Karpas-422 (cell line): Measurements from ENCODE around the gene FOXR1. TPM values are rescaled to one million over a fixed set of nuclear protein-coding genes. Genes with fewer than 3 reads are reported as not detected.
"Not testable (repeated sequence)": the region's sequence is repeated elsewhere in the genome, so short reads cannot be mapped to it uniquely, and the experiment has no call there.

Experiments
- DNase-seq: peaks from one replicate; pipeline ENCODE4 v3.0.0-alpha.2; 2015
- H2AFZ ChIP-seq: fragments of 200-600 bp; sonication (generic); 2 replicates; pipeline ENCODE4 v1.6.1; 2014; ENCODE audit warnings: antibody characterized with exemption, low read length, mixed read lengths
- H3K27ac ChIP-seq: fragments of 200-600 bp; sonication (generic); 2 replicates; pipeline ENCODE4 v1.5.1; 2014; ENCODE audit warnings: mild to moderate bottlenecking, low read length, moderate library complexity
- H3K27me3 ChIP-seq: fragments of 200-600 bp; sonication (generic); 2 replicates; pipeline ENCODE4 v1.6.1; 2014; ENCODE audit warnings: low read length, mixed read lengths
- H3K36me3 ChIP-seq: fragments of 200-600 bp; sonication (generic); 2 replicates; pipeline ENCODE4 v1.6.1; 2014; ENCODE audit warnings: low read length, mixed read lengths; ENCODE audit not compliant: insufficient read depth
- H3K4me1 ChIP-seq: fragments of 200-600 bp; sonication (generic); 2 replicates; pipeline ENCODE4 v1.6.1; 2014; ENCODE audit warnings: mild to moderate bottlenecking, low read length, mixed read lengths
- H3K4me2 ChIP-seq: fragments of 200-600 bp; sonication (generic); 2 replicates; pipeline ENCODE4 v1.6.1; 2014; ENCODE audit warnings: low read length, low read depth, mild to moderate bottlenecking; ENCODE audit not compliant: poor library complexity, severe bottlenecking
- H3K4me3 ChIP-seq: fragments of 200-600 bp; sonication (generic); 2 replicates; pipeline ENCODE4 v1.5.1; 2014; ENCODE audit warnings: mild to moderate bottlenecking, antibody characterized with exemption, low read length, mixed read lengths
- H3K79me2 ChIP-seq: fragments of 200-600 bp; sonication (generic); 2 replicates; pipeline ENCODE4 v1.6.1; 2014; ENCODE audit warnings: mild to moderate bottlenecking, low read length, mixed read lengths
- H3K9ac ChIP-seq: fragments of 200-600 bp; sonication (generic); 2 replicates; pipeline ENCODE4 v1.6.0; 2014; ENCODE audit warnings: low read length
- H3K9me2 ChIP-seq: fragments of 200-600 bp; sonication (generic), shearing (Covaris generic); replicated peaks from 2 replicates; pipeline ENCODE4 v1.6.0; 2014; ENCODE audit warnings: mild to moderate bottlenecking, low read length, moderate library complexity; ENCODE audit not compliant: insufficient read depth
- H3K9me3 ChIP-seq: fragments of 300-700, 200-600 bp; sonication (generic); 2 replicates; pipeline ENCODE4 v1.6.1; 2014; ENCODE audit warnings: low read length, mixed read lengths
- H4K20me1 ChIP-seq: fragments of 200-600 bp; sonication (generic); 2 replicates; pipeline ENCODE4 v1.6.1; 2014; ENCODE audit warnings: mild to moderate bottlenecking, antibody characterized with exemption, low read length, low read depth; ENCODE audit not compliant: insufficient read depth
- total RNA-seq: library from RNA; depleted of rRNA; stranded (reverse); fragments of >200 nt; shearing (Covaris generic); gene quantifications from 2 replicates; pipeline ENCODE4 v1.2.3, GENCODE V29; 2014; ENCODE audit warnings: low replicate concordance

FOXR1 gene
- total RNA-seq, 1 experiment from 2014 or later = not detected

- no peaks in the 10 kb centered on the region for H3K9me3 ChIP-seq
- H3K27me3 ChIP-seq = no peaks in the 10 kb centered on the region
- H3K36me3 ChIP-seq = peaks cover 33% of the 10 kb centered on the region
- H3K4me3 ChIP-seq = no peak overlapping the region
- no peaks in the 10 kb centered on the region for H3K9me2 ChIP-seq
- H3K27ac ChIP-seq = no peak overlapping the region
- peaks cover 15% of the 10 kb centered on the region for H3K4me1 ChIP-seq
- H2AFZ ChIP-seq = no peak overlapping the region
- H3K4me2 ChIP-seq = no peak overlapping the region
- H3K79me2 ChIP-seq = peaks cover 36% of the 10 kb centered on the region
- no peak for DNase-seq
- H3K9ac ChIP-seq = no peak overlapping the region
- H4K20me1 ChIP-seq = no peaks in the 10 kb centered on the region; the same call in 1 of the 2 replicates
These were observed 43.6 kb downstream of the FOXR1 start for GRCh38 chr11:119015054-119015611.

DNA sequence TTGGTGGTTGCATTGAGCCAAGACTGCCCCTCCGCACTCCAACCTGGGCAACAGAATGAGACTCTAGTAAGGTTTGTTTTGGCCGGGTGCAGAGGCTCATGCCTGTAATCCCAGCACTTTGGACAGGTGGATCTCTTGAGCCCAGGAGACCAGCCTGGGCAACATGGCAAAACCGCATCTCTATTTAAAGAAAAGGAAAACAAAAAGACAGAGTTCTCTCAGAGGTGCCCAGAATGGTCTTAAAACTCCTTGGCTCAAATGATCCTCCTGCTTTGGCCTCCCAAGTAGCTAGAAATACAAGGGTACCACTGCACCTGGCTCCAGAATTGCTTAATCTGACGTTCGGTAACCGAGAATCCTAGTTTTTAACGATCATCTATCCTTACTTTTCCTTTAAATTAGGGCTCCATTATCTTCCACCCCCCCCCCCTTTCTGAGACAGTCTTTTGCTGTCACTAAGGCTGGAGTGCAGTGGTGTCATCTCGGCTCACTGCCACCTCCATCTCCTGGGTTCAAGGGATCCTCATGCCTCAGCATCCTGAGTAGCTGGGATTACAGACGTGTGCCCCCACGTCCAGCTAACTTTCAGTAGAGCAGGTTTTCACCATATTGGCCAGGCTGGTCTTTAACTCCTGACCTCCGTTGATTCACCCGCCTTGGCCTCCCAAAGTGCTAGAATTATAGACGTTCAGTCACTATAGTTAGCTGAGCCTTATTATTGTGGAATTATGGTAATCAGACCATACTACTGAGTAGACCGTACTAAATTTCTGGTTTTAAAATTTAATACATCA is 44.9 kb downstream of the FOXR1 start:
- Histone ChIP-seq H2AFZ (no peak overlapping the region), H3K4me1 (peaks cover 18% of the 10 kb centered on the region), H4K20me1 (no peaks in the 10 kb centered on the region; the same call in 1 of the 2 replicates), H3K4me2 (peak overlapping the region; percentile 82), H3K9ac (no peak overlapping the region), H3K79me2 (peaks cover 43% of the 10 kb centered on the region), H3K27me3 (no peaks in the 10 kb centered on the region), H3K4me3 (peak overlapping the region; percentile 91), H3K36me3 (peaks cover 33% of the 10 kb centered on the region), H3K9me3 (no peaks in the 10 kb centered on the region), H3K27ac (peak overlapping the region; percentile 86; the same call in 1 of the 2 replicates), H3K9me2 (no peaks in the 10 kb centered on the region)
- no peak for DNase-seq

- peaks cover 33% of the 10 kb centered on the region for H3K36me3 ChIP-seq
- H3K4me2 ChIP-seq = peak overlapping the region; percentile 82
These were observed 45.8 kb downstream of the FOXR1 start for GRCh38 chr11:119017377-119017776.

GRCh38 chr11:119018074-119018938 is 46.7 kb downstream of the FOXR1 start, which contains the start of the genes RPS25 and TRAPPC4:
RPS25 (minus strand) TSS chr11:119018343; CDS start chr11:119018284, 59 bp downstream.
TRAPPC4 (plus strand) TSS chr11:119018766; CDS start chr11:119018796, 30 bp downstream.
- Histone ChIP-seq H3K9me2 (no peaks in the 10 kb centered on the region), H3K9me3 (no peaks in the 10 kb centered on the region), H3K9ac (peak within 1 kb of the TSS; percentile 96), H3K4me2 (peak within 1 kb of the TSS; percentile 82), H3K79me2 (peaks cover 48% of the 10 kb centered on the region), H3K4me1 (peaks cover 18% of the 10 kb centered on the region), H3K36me3 (peaks cover 33% of the 10 kb centered on the region), H3K27ac (peak within 1 kb of the TSS; percentile 86), H3K4me3 (peak within 1 kb of the TSS; percentile 91), H3K27me3 (no peaks in the 10 kb centered on the region), H2AFZ (peak within 1 kb of the TSS; percentile 86; the same call in 1 of the 2 replicates), H4K20me1 (no peaks in the 10 kb centered on the region; the same call in 1 of the 2 replicates)
- peak; percentile 95 for DNase-seq

More at GRCh38 chr11:119017377-119017776, 45.8 kb downstream of the FOXR1 start:
- DNase-seq, H2AFZ ChIP-seq, H3K9me3 ChIP-seq, H4K20me1 ChIP-seq, H3K9me2 ChIP-seq, H3K27me3 ChIP-seq: not testable (repeated sequence)
- H3K4me1 ChIP-seq = peaks cover 18% of the 10 kb centered on the region
- H3K4me3 ChIP-seq = peak overlapping the region; percentile 91
- H3K27ac ChIP-seq = peak overlapping the region; percentile 86
- H3K9ac ChIP-seq = peak overlapping the region; percentile 96
- H3K79me2 ChIP-seq = peaks cover 48% of the 10 kb centered on the region

DNA sequence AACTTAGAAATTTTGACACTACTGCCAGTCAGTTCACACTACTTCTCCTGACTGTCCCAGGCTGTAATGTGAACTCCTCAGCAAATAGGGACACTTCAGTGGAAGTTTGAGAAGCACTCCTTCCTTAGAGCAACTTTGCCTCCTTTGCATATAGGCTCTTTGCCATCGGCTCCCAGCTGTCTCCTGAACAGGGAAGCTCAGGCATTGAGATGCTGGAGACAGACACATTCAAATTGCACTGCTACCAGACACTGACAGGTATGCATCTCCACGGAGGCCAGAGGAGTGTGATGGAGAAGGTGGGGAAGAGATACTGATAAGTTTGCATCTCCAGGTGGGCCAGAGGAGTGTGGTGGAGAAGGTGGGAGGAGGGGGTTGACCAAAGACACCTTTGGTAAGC is 48.4 kb downstream of the FOXR1 start:
- Histone ChIP-seq H3K9me3 (no peaks in the 10 kb centered on the region), H3K4me3 (peak overlapping the region; percentile 91), H3K27ac (no peak overlapping the region), H3K36me3 (peaks cover 21% of the 10 kb centered on the region), H3K9ac (peak overlapping the region; percentile 96), H3K4me1 (peaks cover 21% of the 10 kb centered on the region), H4K20me1 (no peaks in the 10 kb centered on the region; the same call in 1 of the 2 replicates), H2AFZ (no peak overlapping the region), H3K4me2 (peak overlapping the region; percentile 82), H3K27me3 (no peaks in the 10 kb centered on the region), H3K79me2 (peaks cover 48% of the 10 kb centered on the region), H3K9me2 (no peaks in the 10 kb centered on the region)
- no peak for DNase-seq

DNA sequence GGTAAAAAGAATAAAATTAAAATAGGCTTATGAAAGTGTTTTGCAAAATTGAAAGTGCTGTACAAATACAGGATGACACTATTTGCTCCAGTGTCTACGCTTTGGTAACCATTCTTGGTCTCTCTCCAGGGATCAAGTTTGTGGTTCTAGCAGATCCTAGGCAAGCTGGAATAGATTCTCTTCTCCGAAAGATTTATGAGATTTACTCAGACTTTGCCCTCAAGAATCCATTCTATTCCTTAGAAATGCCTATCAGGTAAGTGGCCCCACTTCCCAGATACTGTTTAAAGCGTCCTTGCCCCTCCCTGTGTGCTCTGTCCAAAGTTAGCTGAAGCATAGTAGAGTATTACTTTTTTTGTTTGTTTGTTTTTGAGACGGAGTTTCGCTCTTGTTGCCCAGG is 50.1 kb downstream of the FOXR1 start:
- no peak overlapping the region for H3K9ac ChIP-seq
- H3K27me3 ChIP-seq = no peaks in the 10 kb centered on the region
- H4K20me1 ChIP-seq = no peaks in the 10 kb centered on the region; the same call in 1 of the 2 replicates
- no peak for DNase-seq
- peaks cover 42% of the 10 kb centered on the region for H3K79me2 ChIP-seq
- H2AFZ ChIP-seq = no peak overlapping the region
- H3K9me2 ChIP-seq = no peaks in the 10 kb centered on the region
- peaks cover 5% of the 10 kb centered on the region for H3K36me3 ChIP-seq
- H3K4me1 ChIP-seq = peaks cover 21% of the 10 kb centered on the region
- H3K4me3 ChIP-seq = no peak overlapping the region
- H3K4me2 ChIP-seq = no peak overlapping the region
- H3K27ac ChIP-seq = no peak overlapping the region
- H3K9me3 ChIP-seq = no peaks in the 10 kb centered on the region

GRCh38 chr11:119023741-119024140 is 52.2 kb downstream of the FOXR1 start:
- Histone ChIP-seq H3K36me3 (no peaks in the 10 kb centered on the region), H3K9ac (no peak overlapping the region), H3K9me2 (no peaks in the 10 kb centered on the region)

More at GRCh38 chr11:119023741-119024140, 52.2 kb downstream of the FOXR1 start:
- Histone ChIP-seq H3K9me3 (no peaks in the 10 kb centered on the region), H3K4me3 (no peak overlapping the region), H4K20me1 (no peaks in the 10 kb centered on the region; the same call in 1 of the 2 replicates), H3K4me1 (peaks cover 22% of the 10 kb centered on the region), H3K79me2 (peaks cover 28% of the 10 kb centered on the region), H3K27me3 (no peaks in the 10 kb centered on the region), H3K27ac (no peak overlapping the region), H2AFZ (no peak overlapping the region), H3K4me2 (no peak overlapping the region)
- DNase-seq = no peak
